Activated CD8-positive, alpha-beta T cell treated with anti-CD3 and anti-CD28 coated beads, Interleukin-2, amount 10 ng/mL, durations not matched to agents 7 days and 5 days (primary cell): Measurements from ENCODE around the gene PRAMEF33. TPM values are rescaled to one million over a fixed set of nuclear protein-coding genes. Genes with fewer than 3 reads are reported as not detected.
"Not testable (repeated sequence)": the region's sequence is repeated elsewhere in the genome, so short reads cannot be mapped to it uniquely, and the experiment has no call there.

Source experiments
- ATAC-seq: fragments of 150-1000 bp; cut with Tn5 transposase; one replicate; pipeline ENCODE4 v1.10.0; 2021; ENCODE audit warnings: moderate library complexity
- CTCF ChIA-PET: fragments of 350-600 bp; sonication (Branson Sonifier 250); formaldehyde crosslinking; loops from one replicate; lab custom pipeline; 2021; ENCODE audit warnings: antibody characterized with exemption; lab: Charles Lee
- POLR2A ChIA-PET: fragments of 350-600 bp; sonication (Branson Sonifier 250); formaldehyde crosslinking; loops from one replicate; lab custom pipeline; 2021; ENCODE audit warnings: antibody characterized with exemption; lab: Charles Lee
- DNase-seq: peaks from one replicate; pipeline ENCODE4 v3.0.0-alpha.2; 2020
- H3K27ac Mint-ChIP-seq: one replicate; pipeline ENCODE4 v1.8.0; 2021; ENCODE audit warnings: mild to moderate bottlenecking, mixed read lengths
- H3K27me3 Mint-ChIP-seq: one replicate; pipeline ENCODE4 v1.8.0; 2021; ENCODE audit warnings: low read depth, mixed read lengths
- H3K36me3 Mint-ChIP-seq: one replicate; pipeline ENCODE4 v1.8.0; 2021; ENCODE audit warnings: low read depth, mixed read lengths
- H3K4me1 Mint-ChIP-seq: one replicate; pipeline ENCODE4 v1.8.0; 2021; ENCODE audit warnings: low read depth, mixed read lengths
- H3K4me3 Mint-ChIP-seq: one replicate; pipeline ENCODE4 v1.8.0; 2021; ENCODE audit warnings: mild to moderate bottlenecking, mixed read lengths
- H3K9me3 Mint-ChIP-seq: one replicate; pipeline ENCODE4 v1.8.0; 2022; ENCODE audit warnings: mixed read lengths; ENCODE audit not compliant: insufficient read depth
- total RNA-seq, 2 experiments: library from RNA; stranded (reverse); gene quantifications; one replicate each; pipeline ENCODE4 v1.2.3, GENCODE V29; 2021

PRAMEF33 gene
- total RNA-seq, 2 experiments from 2014 or later = not detected

DNA sequence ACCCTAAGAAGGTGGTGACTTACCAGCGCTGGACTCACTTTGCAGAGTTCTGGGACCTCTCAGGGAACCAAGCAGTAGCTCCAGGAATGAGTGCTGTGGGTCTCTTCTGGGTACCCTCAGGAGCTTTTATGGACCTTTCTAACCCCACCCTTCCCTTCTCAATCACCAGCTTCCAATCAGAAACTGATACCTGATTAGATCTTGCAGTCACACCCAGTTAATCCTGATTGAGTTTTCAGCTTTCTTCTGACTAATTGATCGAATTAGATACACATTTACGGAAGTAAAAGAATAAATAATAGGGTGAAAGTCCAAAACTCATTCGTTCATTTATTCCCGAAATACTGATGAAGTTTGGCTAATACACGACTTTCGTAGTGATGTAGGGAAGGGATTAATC is 43.7 kb downstream of the PRAMEF33 start, which contains the start of gene PRAMEF14:
TSS of gene PRAMEF14 (minus strand) at position 101 of the 400 bp plus-strand sequence. CDS start 1,820 bp downstream, outside the sequence.
- CTCF ChIA-PET, POLR2A ChIA-PET, H3K9me3 Mint-ChIP-seq, H3K4me3 Mint-ChIP-seq, H3K4me1 Mint-ChIP-seq, H3K27ac Mint-ChIP-seq, H3K27me3 Mint-ChIP-seq, ATAC-seq, H3K36me3 Mint-ChIP-seq, DNase-seq: not testable (repeated sequence)

DNA sequence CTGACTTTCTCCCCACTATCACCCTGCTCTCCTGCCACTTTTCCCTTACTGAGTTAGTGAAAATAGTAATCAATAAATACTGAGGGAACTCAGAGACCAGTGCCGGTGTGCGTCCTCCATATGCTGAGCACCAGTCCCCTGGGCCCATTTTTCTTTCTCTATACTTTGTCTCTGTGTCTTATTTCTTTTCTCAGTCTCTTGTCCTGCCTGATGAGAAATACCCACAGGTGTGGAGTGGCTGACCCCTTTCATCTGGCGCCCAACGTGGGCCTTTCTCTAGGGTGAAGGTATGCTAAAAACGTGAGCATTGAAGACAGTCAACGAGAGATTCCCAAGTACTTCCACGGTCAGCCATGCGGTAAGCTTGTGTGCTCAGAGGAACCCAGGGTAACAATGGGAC is 50.1 kb downstream of the PRAMEF33 start:
- CTCF ChIA-PET, H3K27me3 Mint-ChIP-seq, ATAC-seq, H3K4me3 Mint-ChIP-seq, H3K27ac Mint-ChIP-seq, H3K36me3 Mint-ChIP-seq, H3K4me1 Mint-ChIP-seq, DNase-seq, H3K9me3 Mint-ChIP-seq, POLR2A ChIA-PET: not testable (repeated sequence)

DNA sequence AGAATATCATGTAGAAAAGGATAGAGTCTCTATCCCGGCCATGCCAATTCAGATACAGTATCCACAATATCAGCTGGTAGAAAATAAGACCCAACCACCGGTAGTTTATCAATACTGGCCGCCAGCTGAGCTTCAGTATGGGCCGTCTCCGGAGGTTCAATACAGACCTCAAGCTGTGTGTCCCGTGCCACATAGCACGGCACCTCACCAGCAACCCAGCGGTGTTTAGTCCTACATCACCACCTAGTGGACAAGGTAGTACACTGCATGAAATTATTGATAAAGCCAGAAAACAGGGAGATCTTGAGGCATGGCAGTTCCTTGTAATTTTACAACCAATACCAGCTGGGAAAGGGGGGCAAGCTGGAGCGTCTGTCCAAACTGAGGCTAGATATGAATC is 51.1 kb downstream of the PRAMEF33 start:
- H3K36me3 Mint-ChIP-seq, H3K9me3 Mint-ChIP-seq, CTCF ChIA-PET, ATAC-seq, H3K27me3 Mint-ChIP-seq, H3K4me3 Mint-ChIP-seq, H3K4me1 Mint-ChIP-seq, DNase-seq, H3K27ac Mint-ChIP-seq, POLR2A ChIA-PET: not testable (repeated sequence)

GRCh38 chr1:13356774-13357173 is 53.4 kb downstream of the PRAMEF33 start:
- H3K4me1 Mint-ChIP-seq, H3K27me3 Mint-ChIP-seq, CTCF ChIA-PET, H3K36me3 Mint-ChIP-seq, ATAC-seq, POLR2A ChIA-PET, H3K9me3 Mint-ChIP-seq, H3K4me3 Mint-ChIP-seq, H3K27ac Mint-ChIP-seq: not testable (repeated sequence)
- peak; percentile 53 for DNase-seq

Other genes starting within 250 kb of the PRAMEF33 start
- gene PRAMEF27, start 247.0 kb upstream of the PRAMEF33 start, total RNA-seq = not detected
- not detected for gene HNRNPCL3, start 242.8 kb upstream of the PRAMEF33 start, total RNA-seq
- not detected for gene PRAMEF25, start 232.8 kb upstream of the PRAMEF33 start, total RNA-seq
- not detected for gene HNRNPCL2, start 186.7 kb upstream of the PRAMEF33 start, total RNA-seq
- not detected for gene PRAMEF26, start 147.5 kb upstream of the PRAMEF33 start, total RNA-seq
- not detected for gene HNRNPCL4, start 137.9 kb upstream of the PRAMEF33 start, total RNA-seq
- not detected for gene PRAMEF9, start 131.7 kb upstream of the PRAMEF33 start, total RNA-seq
- gene PRAMEF13, start 102.1 kb upstream of the PRAMEF33 start, total RNA-seq = not detected
- not detected for gene PRAMEF18, start 77.4 kb upstream of the PRAMEF33 start, total RNA-seq
- not detected for gene PRAMEF5, start 49.3 kb upstream of the PRAMEF33 start, total RNA-seq
- not detected for gene PRAMEF8, start 18.4 kb upstream of the PRAMEF33 start, total RNA-seq
- not detected for gene PRAMEF15, start 12.0 kb downstream of the PRAMEF33 start, total RNA-seq
- gene PRAMEF14, start 43.6 kb downstream of the PRAMEF33 start, total RNA-seq = not detected
- gene PRAMEF19, start 68.4 kb downstream of the PRAMEF33 start, total RNA-seq = not detected
- not detected for gene PRAMEF17, start 86.1 kb downstream of the PRAMEF33 start, total RNA-seq
- gene PRAMEF20, start 106.9 kb downstream of the PRAMEF33 start, total RNA-seq = not detected
- gene LRRC38, start 210.5 kb downstream of the PRAMEF33 start, total RNA-seq = not detected